Ovary (tissue), 9 donors: ENCODE measurements around the gene CDC34. TPM values are rescaled to one million over a fixed set of nuclear protein-coding genes. Genes with fewer than 3 reads are reported as not detected.

Experiments
- DNase-seq, 5 donors: peaks; one replicate each; pipeline ENCODE4 v3.0.0-alpha.2; 2019 to 2020
- H3K27ac ChIP-seq, 2 donors: fragments of 200-600 bp; one replicate each; pipeline versions ENCODE4 v1.5.1 to v1.8.0; 2019 to 2022
- H3K27me3 ChIP-seq: fragments of 200-600 bp; one replicate; pipeline ENCODE4 v1.8.0; 2022
- H3K36me3 ChIP-seq: fragments of 200-600 bp; sonication (generic); one replicate; pipeline ENCODE4 v1.5.1; 2019
- H3K4me1 ChIP-seq: one replicate; pipeline ENCODE4 v1.8.1; 2013; ENCODE audit warnings: mild to moderate bottlenecking, moderate library complexity; ENCODE audit not compliant: insufficient read depth
- H3K4me3 ChIP-seq: fragments of 200-600 bp; sonication (generic); one replicate; pipeline ENCODE4 v1.5.1; 2017
- H3K9me3 ChIP-seq, 2 donors: fragments of 200-600 bp in 1 of 2; sonication (generic) in 1 of 2; one replicate each; pipeline versions ENCODE4 v1.5.1 to v1.8.1; 2013 to 2019; ENCODE audit warnings: mild to moderate bottlenecking in 1 of 2, moderate library complexity in 1 of 2
- EP300 ChIP-seq: sonication (generic); formaldehyde crosslinking; IDR thresholded peaks from one replicate; pipeline ENCODE4 v1.6.1; 2017; ENCODE audit warnings: antibody characterized with exemption
- POLR2A ChIP-seq: fragments of 450-650 bp; IDR thresholded peaks from one replicate; pipeline ENCODE4 v1.6.1; 2017; ENCODE audit warnings: antibody characterized with exemption, mild to moderate bottlenecking, moderate library complexity
- WGBS, 3 donors: extraction: QIAGEN DNeasy Blood & Tissue Kit in 1 of 3; methylation state at CpG; one replicate each; pipeline versions ENCODE4 v1.1.5 to v1.1.7; 2013 to 2017; 5-methylcytosine and 5-hydroxymethylcytosine counted together
- intact Hi-C, 4 donors: fragments of 100-400 bp; cut with DNase I; formaldehyde crosslinking; loops; one replicate each; pipeline versions ENCODE4 v1.11.0 to v1.15.1; 2022 to 2023
- polyA plus RNA-seq, 2 donors: library from polyadenylated mRNA; stranded (reverse); fragments of 200-250 nt in 1 of 2; fragments of 350-450 nt in 1 of 2; fragmentation: Illumina TruSeq in 1 of 2; extraction: RNeasy Lipid Tissue Mini Kit (QIAGEN cat#74804) in 1 of 2; gene quantifications; one replicate each; pipeline ENCODE4 v1.2.3, GENCODE V29; 2013 to 2014
- total RNA-seq, 7 donors: library from RNA; depleted of rRNA in 2 of 7; stranded (reverse); fragments of >200 nt in 2 of 7; fragmentation: NEBNext Ultra II Directional in 3 of 7; extraction: Animal tissue kit (Norgen Biotek cat#: 25700) in 3 of 7; gene quantifications; one replicate each; pipeline versions ENCODE4 v1.1.0 to v1.2.4, GENCODE V29; 2016 to 2023
- TF ChIP-seq, protein P1 (sequence below), 3 donors: fragments of 450-650 bp in 2 of 3; fragments of 200-600 bp in 1 of 3; IDR thresholded peaks; one replicate each; pipeline versions ENCODE4 v1.5.1 to v1.8.0; 2016 to 2022; ENCODE audit warnings: antibody characterized with exemption in 3 of 3, mild to moderate bottlenecking in 1 of 3
- donor health status: DM: no; HTN: no; CAD: no; lungs with moderate emphysema.
- donor health status: DM: no; HTN: no; CAD: no.
- donor health status: Bipolar disorder and iron deficiency.
- donor health status: DM: yes; HTN: yes; CAD: no.
- donor health status: DM: no; HTN: no; CAD: no.
- donor health status: DM: yes; HTN: yes; CAD: no.

CDC34 gene
- total and polyA plus RNA-seq, 9 donors, result 13.2 to 78.9 (median 56.1) TPM

DNA sequence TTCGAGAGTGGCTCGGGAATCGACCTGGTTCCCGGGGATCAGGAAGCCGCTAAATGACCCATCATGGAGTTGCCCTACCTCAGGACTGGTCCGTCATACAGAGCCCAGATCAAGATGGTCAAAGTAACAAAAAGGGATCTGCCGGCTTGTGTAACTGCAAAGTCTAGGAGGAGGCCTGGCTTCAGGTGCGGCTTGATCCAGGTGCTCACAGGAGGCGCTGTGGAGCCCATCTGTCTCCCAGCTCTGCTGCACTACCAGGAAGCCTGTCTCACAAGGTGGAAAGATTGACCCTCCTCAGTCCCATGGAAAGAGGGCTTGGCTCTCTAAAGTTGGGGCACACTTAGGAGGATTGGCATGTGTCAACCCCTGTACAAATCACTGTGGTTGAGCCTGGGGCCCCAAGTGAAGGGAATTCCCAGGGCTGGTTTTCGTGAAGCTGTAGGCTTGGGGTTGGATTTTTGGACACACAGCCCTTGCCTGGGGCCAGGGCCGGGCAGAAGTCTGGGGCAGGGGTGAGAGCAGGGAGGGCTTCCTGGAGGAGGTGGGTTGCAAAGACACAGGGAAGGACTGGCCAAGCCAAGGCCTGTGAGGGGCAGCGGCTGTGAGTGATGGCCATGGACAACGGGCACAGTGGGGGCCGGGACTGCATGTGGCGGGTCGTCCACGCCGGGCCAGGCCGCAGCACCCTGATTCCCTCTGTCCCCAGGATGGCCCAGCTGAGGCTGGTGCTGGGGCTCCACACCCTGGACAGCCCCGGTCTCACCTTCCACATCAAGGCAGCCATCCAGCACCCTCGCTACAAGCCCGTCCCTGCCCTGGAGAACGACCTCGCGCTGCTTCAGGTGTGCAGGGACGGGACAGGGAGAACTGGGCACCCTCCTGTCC is 16.5 kb downstream of the CDC34 start:
- intact Hi-C loops, result loop anchor here in 1 of 4 donors (5.0 kb wide), 1 partner anchor 409 kb away; no protein-coding TSS in a partner anchor
- H3K4me3 ChIP-seq, result no peak overlapping the region
- peaks cover 2% of the 10 kb centered on the region for H3K4me1 ChIP-seq
- no peak overlapping the region for H3K27ac ChIP-seq
- TF ChIP-seq EP300 (no peak), POLR2A (no peak)
- TF ChIP-seq, protein P1, sequence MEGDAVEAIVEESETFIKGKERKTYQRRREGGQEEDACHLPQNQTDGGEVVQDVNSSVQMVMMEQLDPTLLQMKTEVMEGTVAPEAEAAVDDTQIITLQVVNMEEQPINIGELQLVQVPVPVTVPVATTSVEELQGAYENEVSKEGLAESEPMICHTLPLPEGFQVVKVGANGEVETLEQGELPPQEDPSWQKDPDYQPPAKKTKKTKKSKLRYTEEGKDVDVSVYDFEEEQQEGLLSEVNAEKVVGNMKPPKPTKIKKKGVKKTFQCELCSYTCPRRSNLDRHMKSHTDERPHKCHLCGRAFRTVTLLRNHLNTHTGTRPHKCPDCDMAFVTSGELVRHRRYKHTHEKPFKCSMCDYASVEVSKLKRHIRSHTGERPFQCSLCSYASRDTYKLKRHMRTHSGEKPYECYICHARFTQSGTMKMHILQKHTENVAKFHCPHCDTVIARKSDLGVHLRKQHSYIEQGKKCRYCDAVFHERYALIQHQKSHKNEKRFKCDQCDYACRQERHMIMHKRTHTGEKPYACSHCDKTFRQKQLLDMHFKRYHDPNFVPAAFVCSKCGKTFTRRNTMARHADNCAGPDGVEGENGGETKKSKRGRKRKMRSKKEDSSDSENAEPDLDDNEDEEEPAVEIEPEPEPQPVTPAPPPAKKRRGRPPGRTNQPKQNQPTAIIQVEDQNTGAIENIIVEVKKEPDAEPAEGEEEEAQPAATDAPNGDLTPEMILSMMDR (IDR thresholded peaks at IDR 0.05), result no peak
- 80 to 85% (median 81%) methylated on average over 26 of the region's 26 CpGs for WGBS, 3 donors
- DNase-seq, result no peak
- no peaks in the 10 kb centered on the region for H3K36me3 ChIP-seq
- H3K27me3 ChIP-seq, result no peaks in the 10 kb centered on the region
- H3K9me3 ChIP-seq, result no peaks in the 10 kb centered on the region

GRCh38 chr19:548886-549830 is 17.6 kb downstream of the CDC34 start:
- WGBS, 3 donors, result 53 to 66% (median 56%) methylated on average over 50 to 52 of the region's 52 CpGs

DNA sequence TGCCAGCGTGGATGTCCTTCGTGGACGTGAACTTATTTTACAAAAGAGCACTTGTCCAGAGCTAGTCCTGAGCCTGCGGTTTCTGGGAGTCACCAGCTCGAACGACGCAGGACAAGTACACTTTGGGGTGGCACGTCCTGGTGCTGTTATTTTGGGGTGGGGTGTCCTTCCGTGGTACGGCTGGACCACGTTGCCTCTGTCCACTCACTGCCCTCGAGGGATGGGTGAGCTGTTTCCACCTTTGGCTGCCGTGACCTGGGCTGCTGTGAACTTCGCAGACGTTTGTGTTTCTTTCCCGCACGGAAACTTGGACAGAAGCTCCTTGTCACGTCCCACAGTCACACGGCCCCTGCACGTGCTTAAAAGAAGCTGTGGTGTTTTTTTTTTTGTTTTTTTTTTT is 23.3 kb downstream of the CDC34 start:
- no peaks in the 10 kb centered on the region for H3K27me3 ChIP-seq
- H3K36me3 ChIP-seq, result no peaks in the 10 kb centered on the region
- no peak overlapping the region for H3K4me3 ChIP-seq
- TF ChIP-seq, protein P1 (IDR thresholded peaks at IDR 0.05), result no peak
- no peak for TF ChIP-seq EP300
- no peak for TF ChIP-seq POLR2A
- no peaks in the 10 kb centered on the region for H3K9me3 ChIP-seq
- H3K27ac ChIP-seq, result no peak overlapping the region
- no peak for DNase-seq
- peaks cover 6% of the 10 kb centered on the region for H3K4me1 ChIP-seq
- WGBS, 3 donors, result 66 to 79% (median 71%) methylated on average over 20 of the region's 20 CpGs
- intact Hi-C loops, result no loop called here

More at GRCh38 chr19:548886-549830, 17.6 kb downstream of the CDC34 start:
- Histone ChIP-seq H3K27ac (no peak overlapping the region), H3K36me3 (no peaks in the 10 kb centered on the region), H3K27me3 (no peaks in the 10 kb centered on the region), H3K9me3 (no peaks in the 10 kb centered on the region), H3K4me3 (no peak overlapping the region), H3K4me1 (no peaks in the 10 kb centered on the region)
- intact Hi-C loops, result loop anchor here in 1 of 4 donors (5.0 kb wide), 1 partner anchor 408 kb away; no protein-coding TSS in a partner anchor
- no peak for TF ChIP-seq POLR2A
- no peak for TF ChIP-seq EP300
- TF ChIP-seq, protein P1 (IDR thresholded peaks at IDR 0.05), result no peak
- no peak for DNase-seq

GRCh38 chr19:555474-555808 is 23.9 kb downstream of the CDC34 start:
- no peaks in the 10 kb centered on the region for H3K9me3 ChIP-seq
- H3K4me1 ChIP-seq, result peaks cover 6% of the 10 kb centered on the region
- no peak overlapping the region for H3K27ac ChIP-seq
- H3K36me3 ChIP-seq, result no peaks in the 10 kb centered on the region
- TF ChIP-seq EP300 (no peak), POLR2A (no peak)
- TF ChIP-seq, protein P1 (IDR thresholded peaks at IDR 0.05), result no peak
- DNase-seq, result no peak
- intact Hi-C loops, result no loop called here
- H3K4me3 ChIP-seq, result no peak overlapping the region
- H3K27me3 ChIP-seq, result no peaks in the 10 kb centered on the region
- WGBS, 3 donors, result 90 to 94% (median 93%) methylated on average over 14 of the region's 14 CpGs
